ENCODE results near the gene LDLRAD2.

- TF ChIP-seq, protein P1, sequence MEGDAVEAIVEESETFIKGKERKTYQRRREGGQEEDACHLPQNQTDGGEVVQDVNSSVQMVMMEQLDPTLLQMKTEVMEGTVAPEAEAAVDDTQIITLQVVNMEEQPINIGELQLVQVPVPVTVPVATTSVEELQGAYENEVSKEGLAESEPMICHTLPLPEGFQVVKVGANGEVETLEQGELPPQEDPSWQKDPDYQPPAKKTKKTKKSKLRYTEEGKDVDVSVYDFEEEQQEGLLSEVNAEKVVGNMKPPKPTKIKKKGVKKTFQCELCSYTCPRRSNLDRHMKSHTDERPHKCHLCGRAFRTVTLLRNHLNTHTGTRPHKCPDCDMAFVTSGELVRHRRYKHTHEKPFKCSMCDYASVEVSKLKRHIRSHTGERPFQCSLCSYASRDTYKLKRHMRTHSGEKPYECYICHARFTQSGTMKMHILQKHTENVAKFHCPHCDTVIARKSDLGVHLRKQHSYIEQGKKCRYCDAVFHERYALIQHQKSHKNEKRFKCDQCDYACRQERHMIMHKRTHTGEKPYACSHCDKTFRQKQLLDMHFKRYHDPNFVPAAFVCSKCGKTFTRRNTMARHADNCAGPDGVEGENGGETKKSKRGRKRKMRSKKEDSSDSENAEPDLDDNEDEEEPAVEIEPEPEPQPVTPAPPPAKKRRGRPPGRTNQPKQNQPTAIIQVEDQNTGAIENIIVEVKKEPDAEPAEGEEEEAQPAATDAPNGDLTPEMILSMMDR (IDR thresholded peaks at IDR 0.05; ENCODE audit: control extremely low read depth in 1 of 3, insufficient read depth in 1 of 3, low read depth in 1 of 3, low read length in 3 of 3) = no peak
- no peak for TF ChIP-seq POLR2A (IDR thresholded peaks at IDR 0.05; ENCODE audit: control extremely low read depth in 1 of 2, low read depth in 2 of 2, low read length in 2 of 2)
- TF ChIP-seq HDAC2 (IDR thresholded peaks at IDR 0.05; ENCODE audit: borderline replicate concordance in 1 of 2, low read depth in 2 of 2, low read length in 2 of 2) = no peak
- no peak for TF ChIP-seq TAF1 (IDR thresholded peaks at IDR 0.05; ENCODE audit: low read depth, low read length)
- TF ChIP-seq, protein P2, sequence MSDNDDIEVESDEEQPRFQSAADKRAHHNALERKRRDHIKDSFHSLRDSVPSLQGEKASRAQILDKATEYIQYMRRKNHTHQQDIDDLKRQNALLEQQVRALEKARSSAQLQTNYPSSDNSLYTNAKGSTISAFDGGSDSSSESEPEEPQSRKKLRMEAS (IDR thresholded peaks at IDR 0.05) = no peak
- TF ChIP-seq YY1 (IDR thresholded peaks at IDR 0.05; ENCODE audit: low read depth, low read length) = no peak
- no peak for TF ChIP-seq CHD1 (IDR thresholded peaks at IDR 0.05; ENCODE audit: low read depth, low read length)
- no peak for TF ChIP-seq KDM5A (IDR thresholded peaks at IDR 0.05; ENCODE audit: low read length)
- no peak for TF ChIP-seq ASH2L (IDR thresholded peaks at IDR 0.05; ENCODE audit: low read length)
- TF ChIP-seq EP300 (IDR thresholded peaks at IDR 0.05; ENCODE audit: borderline replicate concordance in 1 of 2, low read depth in 2 of 2, low read length in 2 of 2) = no peak
Observed at GRCh38 chr1:21872445-21873079, 60.5 kb downstream of the LDLRAD2 start.

Data from H1 (cell line).